Activated naive CD4-positive, alpha-beta T cell treated with anti-CD3 and anti-CD28 coated beads, Interleukin-2, amount 10 ng/mL, durations not matched to agents 7 days and 5 days (primary cell): ENCODE results near the gene KLHL29.

Source experiments
- CTCF ChIA-PET: fragments of 350-600 bp; sonication (Branson Sonifier 250); formaldehyde crosslinking; loops from one replicate; lab custom pipeline; 2021; ENCODE audit warnings: antibody characterized with exemption; lab: Charles Lee
- DNase-seq: peaks from one replicate; pipeline ENCODE4 v3.0.0-alpha.2; 2020
- H3K27ac Mint-ChIP-seq: one replicate; pipeline ENCODE4 v1.8.0; 2021; ENCODE audit warnings: mild to moderate bottlenecking, moderate library complexity, mixed read lengths
- H3K27me3 Mint-ChIP-seq: one replicate; pipeline ENCODE4 v1.8.0; 2021; ENCODE audit warnings: mild to moderate bottlenecking, mixed read lengths
- H3K36me3 Mint-ChIP-seq: one replicate; pipeline ENCODE4 v1.8.0; 2021; ENCODE audit warnings: mixed read lengths
- H3K4me1 Mint-ChIP-seq: one replicate; pipeline ENCODE4 v1.8.0; 2021; ENCODE audit warnings: mixed read lengths
- H3K4me3 Mint-ChIP-seq: one replicate; pipeline ENCODE4 v1.8.0; 2021; ENCODE audit warnings: mild to moderate bottlenecking, moderate library complexity, mixed read lengths
- H3K9me3 Mint-ChIP-seq: one replicate; pipeline ENCODE4 v1.8.0; 2021; ENCODE audit warnings: mixed read lengths

The KLHL29 gene

GRCh38 chr2:23394700-23395099, 9.7 kb downstream of the KLHL29 start:
- H3K4me3 Mint-ChIP-seq = no peak overlapping the region
- CTCF ChIA-PET = interaction anchor here (0.6 to 1.0 kb wide), 2 partner anchors 195 to 199 kb away, joined by 3 read pairs; no protein-coding TSS in a partner anchor
- H3K9me3 Mint-ChIP-seq = no peaks in the 10 kb centered on the region
- H3K27ac Mint-ChIP-seq = no peak overlapping the region
- peaks cover 31% of the 10 kb centered on the region for H3K4me1 Mint-ChIP-seq
- no peak for DNase-seq
- H3K36me3 Mint-ChIP-seq = no peaks in the 10 kb centered on the region
- peaks cover 58% of the 10 kb centered on the region for H3K27me3 Mint-ChIP-seq

GRCh38 chr2:23397478-23397877, 12.5 kb downstream of the KLHL29 start:
- H3K27me3 Mint-ChIP-seq = peaks cover 35% of the 10 kb centered on the region
- H3K36me3 Mint-ChIP-seq = no peaks in the 10 kb centered on the region
- no peak overlapping the region for H3K27ac Mint-ChIP-seq
- H3K4me3 Mint-ChIP-seq = no peak overlapping the region
- no peak for DNase-seq
- H3K9me3 Mint-ChIP-seq = no peaks in the 10 kb centered on the region
- H3K4me1 Mint-ChIP-seq = peaks cover 15% of the 10 kb centered on the region
- CTCF ChIA-PET = no interaction called here

- CTCF ChIA-PET = no interaction called here
- no peak overlapping the region for H3K27ac Mint-ChIP-seq
Measured at GRCh38 chr2:23399674-23400261, 14.8 kb downstream of the KLHL29 start.

GRCh38 chr2:23400703-23401102, 15.7 kb downstream of the KLHL29 start:
- H3K4me3 Mint-ChIP-seq = no peak overlapping the region
- no peak for DNase-seq
- CTCF ChIA-PET = interaction anchor here (0.6 kb wide), 1 partner anchor 423 kb away, joined by 3 read pairs; no protein-coding TSS in a partner anchor
- no peak overlapping the region for H3K27ac Mint-ChIP-seq
- H3K9me3 Mint-ChIP-seq = no peaks in the 10 kb centered on the region
- H3K27me3 Mint-ChIP-seq = peaks cover 6% of the 10 kb centered on the region
- H3K4me1 Mint-ChIP-seq = peaks cover 14% of the 10 kb centered on the region
- no peaks in the 10 kb centered on the region for H3K36me3 Mint-ChIP-seq

More at GRCh38 chr2:23399674-23400261, 14.8 kb downstream of the KLHL29 start:
- peaks cover 16% of the 10 kb centered on the region for H3K4me1 Mint-ChIP-seq
- peaks cover 15% of the 10 kb centered on the region for H3K27me3 Mint-ChIP-seq
- DNase-seq = no peak
- H3K4me3 Mint-ChIP-seq = no peak overlapping the region
- H3K9me3 Mint-ChIP-seq = no peaks in the 10 kb centered on the region
- H3K36me3 Mint-ChIP-seq = no peaks in the 10 kb centered on the region

GRCh38 chr2:23401427-23402204, 16.6 kb downstream of the KLHL29 start:
- CTCF ChIA-PET = interaction anchor here (0.5 to 0.8 kb wide), 2 partner anchors 14 to 711 kb away, joined by 3 read pairs; no protein-coding TSS in a partner anchor
- no peak for DNase-seq
- H3K4me3 Mint-ChIP-seq = no peak overlapping the region
- no peaks in the 10 kb centered on the region for H3K9me3 Mint-ChIP-seq
- peaks cover 14% of the 10 kb centered on the region for H3K4me1 Mint-ChIP-seq
- peaks cover 5% of the 10 kb centered on the region for H3K27me3 Mint-ChIP-seq
- H3K27ac Mint-ChIP-seq = no peak overlapping the region
- no peaks in the 10 kb centered on the region for H3K36me3 Mint-ChIP-seq

GRCh38 chr2:23402205-23402740, 17.3 kb downstream of the KLHL29 start:
- peaks cover 5% of the 10 kb centered on the region for H3K27me3 Mint-ChIP-seq
- no peaks in the 10 kb centered on the region for H3K9me3 Mint-ChIP-seq
- CTCF ChIA-PET = no interaction called here
- no peaks in the 10 kb centered on the region for H3K36me3 Mint-ChIP-seq
- H3K4me1 Mint-ChIP-seq = peaks cover 14% of the 10 kb centered on the region
- H3K4me3 Mint-ChIP-seq = no peak overlapping the region
- no peak overlapping the region for H3K27ac Mint-ChIP-seq
- DNase-seq = no peak

- Mint-ChIP-seq H3K27me3 (peaks cover 7% of the 10 kb centered on the region), H3K36me3 (no peaks in the 10 kb centered on the region), H3K9me3 (no peaks in the 10 kb centered on the region), H3K27ac (no peak overlapping the region), H3K4me1 (peaks cover 14% of the 10 kb centered on the region), H3K4me3 (no peak overlapping the region)
- peak; percentile 40 for DNase-seq
- CTCF ChIA-PET = interaction anchor here (0.9 to 1.6 kb wide), 5 partner anchors 8 to 162 kb away, joined by 3 to 6 read pairs (median 3); no protein-coding TSS in a partner anchor
Measured at GRCh38 chr2:23404426-23404825, 19.4 kb downstream of the KLHL29 start.

- Mint-ChIP-seq H3K9me3 (no peaks in the 10 kb centered on the region), H3K4me3 (no peak overlapping the region), H3K27ac (no peak overlapping the region), H3K36me3 (no peaks in the 10 kb centered on the region), H3K4me1 (peaks cover 6% of the 10 kb centered on the region), H3K27me3 (peaks cover 24% of the 10 kb centered on the region)
- CTCF ChIA-PET = interaction anchor here (0.6 kb wide), 1 partner anchor 44 kb away, joined by 3 read pairs; no protein-coding TSS in a partner anchor
- DNase-seq = no peak
Measured at GRCh38 chr2:23409248-23409647, 24.3 kb downstream of the KLHL29 start.

GRCh38 chr2:23410596-23410995, 25.6 kb downstream of the KLHL29 start:
- H3K27me3 Mint-ChIP-seq = peaks cover 26% of the 10 kb centered on the region
- DNase-seq = no peak
- CTCF ChIA-PET = no interaction called here
- no peak overlapping the region for H3K4me3 Mint-ChIP-seq
- no peak overlapping the region for H3K27ac Mint-ChIP-seq
- no peaks in the 10 kb centered on the region for H3K4me1 Mint-ChIP-seq
- no peaks in the 10 kb centered on the region for H3K36me3 Mint-ChIP-seq
- no peaks in the 10 kb centered on the region for H3K9me3 Mint-ChIP-seq

- no peak for DNase-seq
- no peak overlapping the region for H3K4me3 Mint-ChIP-seq
- no peaks in the 10 kb centered on the region for H3K9me3 Mint-ChIP-seq
Measured at GRCh38 chr2:23411752-23412431, 26.9 kb downstream of the KLHL29 start.

GRCh38 chr2:23412556-23413155, 27.7 kb downstream of the KLHL29 start:
- CTCF ChIA-PET = interaction anchor here (1.0 to 1.2 kb wide), 2 partner anchors 11 to 48 kb away, joined by 3 to 4 read pairs; no protein-coding TSS in a partner anchor
- H3K27ac Mint-ChIP-seq = no peak overlapping the region
- H3K4me1 Mint-ChIP-seq = no peaks in the 10 kb centered on the region
- H3K27me3 Mint-ChIP-seq = peaks cover 42% of the 10 kb centered on the region
- H3K4me3 Mint-ChIP-seq = no peak overlapping the region
- no peaks in the 10 kb centered on the region for H3K36me3 Mint-ChIP-seq
- DNase-seq = no peak
- H3K9me3 Mint-ChIP-seq = no peaks in the 10 kb centered on the region

More at GRCh38 chr2:23411752-23412431, 26.9 kb downstream of the KLHL29 start:
- CTCF ChIA-PET = no interaction called here
- H3K27ac Mint-ChIP-seq = no peak overlapping the region
- H3K36me3 Mint-ChIP-seq = no peaks in the 10 kb centered on the region
- peaks cover 34% of the 10 kb centered on the region for H3K27me3 Mint-ChIP-seq
- no peaks in the 10 kb centered on the region for H3K4me1 Mint-ChIP-seq

- peaks cover 42% of the 10 kb centered on the region for H3K27me3 Mint-ChIP-seq
- no peak overlapping the region for H3K4me3 Mint-ChIP-seq
- no peak for DNase-seq
- H3K9me3 Mint-ChIP-seq = no peaks in the 10 kb centered on the region
- no peaks in the 10 kb centered on the region for H3K4me1 Mint-ChIP-seq
- CTCF ChIA-PET = interaction anchor here (1.0 to 1.2 kb wide), 2 partner anchors 10 to 47 kb away, joined by 3 to 4 read pairs; no protein-coding TSS in a partner anchor
- H3K36me3 Mint-ChIP-seq = no peaks in the 10 kb centered on the region
- no peak overlapping the region for H3K27ac Mint-ChIP-seq
Measured at GRCh38 chr2:23413641-23414040, 28.7 kb downstream of the KLHL29 start.

GRCh38 chr2:23414106-23414505, 29.1 kb downstream of the KLHL29 start:
- Mint-ChIP-seq H3K9me3 (no peaks in the 10 kb centered on the region), H3K27ac (no peak overlapping the region), H3K27me3 (peaks cover 42% of the 10 kb centered on the region), H3K36me3 (no peaks in the 10 kb centered on the region), H3K4me1 (no peaks in the 10 kb centered on the region), H3K4me3 (no peak overlapping the region)
- DNase-seq = no peak
- CTCF ChIA-PET = no interaction called here
